H9 (cell line): Measurements from ENCODE around the gene MIGA2. TPM values are rescaled to one million over a fixed set of nuclear protein-coding genes. Genes with fewer than 3 reads are reported as not detected.
"Not testable (repeated sequence)": the region's sequence is repeated elsewhere in the genome, so short reads cannot be mapped to it uniquely, and the experiment has no call there.

ENCODE experiments used
- DNase-seq: peaks from one replicate; pipeline ENCODE4 v3.0.0-alpha.2; 2017
- H2AFZ ChIP-seq: one replicate; pipeline ENCODE4 v1.6.1; 2013; ENCODE audit warnings: mild to moderate bottlenecking, low read length, control low read depth, moderate library complexity
- H2AK5ac ChIP-seq: 2 replicates; pipeline ENCODE4 v1.6.1; 2013; ENCODE audit warnings: low read length, control low read depth, mixed read lengths; ENCODE audit not compliant: insufficient read length
- H2BK120ac ChIP-seq: one replicate; pipeline ENCODE4 v1.6.1; 2013; ENCODE audit warnings: low read depth, mild to moderate bottlenecking, low read length, control low read depth, inconsistent platforms; ENCODE audit not compliant: poor library complexity, severe bottlenecking
- H2BK12ac ChIP-seq: 2 replicates; pipeline ENCODE4 v1.6.1; 2013; ENCODE audit warnings: low read length, control low read depth, mixed read lengths, low read depth; ENCODE audit not compliant: insufficient read length
- H2BK15ac ChIP-seq: 2 replicates; pipeline ENCODE4 v1.6.1; 2013; ENCODE audit warnings: low read depth, low read length, control low read depth
- H2BK20ac ChIP-seq: one replicate; pipeline ENCODE4 v1.6.1; 2013; ENCODE audit warnings: low read depth, mild to moderate bottlenecking, low read length, control low read depth, inconsistent platforms; ENCODE audit not compliant: poor library complexity, severe bottlenecking
- H2BK5ac ChIP-seq: 2 replicates; pipeline ENCODE4 v1.6.1; 2013; ENCODE audit warnings: low read length, control low read depth, mixed read lengths; ENCODE audit not compliant: insufficient read length
- H3K14ac ChIP-seq: 2 replicates; pipeline ENCODE4 v1.6.1; 2013; ENCODE audit warnings: low read length, control low read depth; ENCODE audit not compliant: insufficient read depth
- H3K18ac ChIP-seq: 2 replicates; pipeline ENCODE4 v1.6.1; 2013; ENCODE audit warnings: low read depth, mild to moderate bottlenecking, mixed read lengths, low read length, control low read depth; ENCODE audit not compliant: insufficient read length
- H3K23ac ChIP-seq: 2 replicates; pipeline ENCODE4 v1.6.1; 2013; ENCODE audit warnings: low read length, control low read depth, mixed read lengths, low read depth; ENCODE audit not compliant: insufficient read length
- H3K23me2 ChIP-seq: 2 replicates; pipeline ENCODE4 v1.6.1; 2013; ENCODE audit warnings: low read depth, mild to moderate bottlenecking, mixed read lengths, low read length, control low read depth; ENCODE audit not compliant: insufficient read length, poor library complexity, severe bottlenecking
- H3K27ac ChIP-seq: 2 replicates; pipeline ENCODE4 v1.5.1; 2013; ENCODE audit warnings: low read length, control low read depth, mixed read lengths, low read depth; ENCODE audit not compliant: insufficient read length
- H3K27me3 ChIP-seq: 2 replicates; pipeline ENCODE4 v1.6.1; 2013; ENCODE audit warnings: low read length, control low read depth, inconsistent platforms; ENCODE audit not compliant: insufficient read depth
- H3K4ac ChIP-seq: 2 replicates; pipeline ENCODE4 v1.6.1; 2013; ENCODE audit warnings: low read depth, mild to moderate bottlenecking, control low read depth, inconsistent platforms, low read length, moderate library complexity
- H3K4me1 ChIP-seq: 2 replicates; pipeline ENCODE4 v1.6.1; 2013; ENCODE audit warnings: low read length, control low read depth, inconsistent platforms; ENCODE audit not compliant: insufficient read depth
- H3K4me2 ChIP-seq: 2 replicates; pipeline ENCODE4 v1.6.1; 2013; ENCODE audit warnings: low read length, control low read depth, mixed read lengths; ENCODE audit not compliant: insufficient read length, insufficient read depth
- H3K56ac ChIP-seq: 2 replicates; pipeline ENCODE4 v1.6.1; 2013; ENCODE audit warnings: low read depth, mild to moderate bottlenecking, mixed read lengths, low read length, control low read depth; ENCODE audit not compliant: insufficient read length
- H3K79me1 ChIP-seq: 2 replicates; pipeline ENCODE4 v1.6.1; 2013; ENCODE audit warnings: low read depth, mild to moderate bottlenecking, moderate library complexity, low read length, control low read depth, inconsistent platforms; ENCODE audit not compliant: insufficient read depth, poor library complexity, severe bottlenecking
- H3K79me2 ChIP-seq: 2 replicates; pipeline ENCODE4 v1.6.1; 2013; ENCODE audit warnings: low read length, control low read depth, inconsistent platforms; ENCODE audit not compliant: insufficient read depth
- H3K9ac ChIP-seq: 2 replicates; pipeline ENCODE4 v1.6.1; 2013; ENCODE audit warnings: low read length, control low read depth, mixed read lengths; ENCODE audit not compliant: insufficient read length; ENCODE audit errors: extremely low read depth
- H3K9me3 ChIP-seq: one replicate; pipeline ENCODE4 v1.6.1; 2013; ENCODE audit warnings: low read depth, low read length, inconsistent platforms; ENCODE audit not compliant: control insufficient read depth
- H3T11ph ChIP-seq: one replicate; pipeline ENCODE4 v1.6.1; 2013; ENCODE audit warnings: mild to moderate bottlenecking, low read length, control low read depth, inconsistent platforms
- H4K20me1 ChIP-seq: one replicate; pipeline ENCODE4 v1.6.1; 2013; ENCODE audit not compliant: control insufficient read depth, insufficient read length, insufficient read depth
- H4K5ac ChIP-seq: 2 replicates; pipeline ENCODE4 v1.6.1; 2013; ENCODE audit warnings: low read depth, mild to moderate bottlenecking, mixed read lengths, low read length, control low read depth; ENCODE audit not compliant: insufficient read length
- H4K8ac ChIP-seq: replicated peaks from 2 replicates; pipeline ENCODE4 v1.6.1; 2013; ENCODE audit warnings: low read length, control low read depth, mixed read lengths, low read depth; ENCODE audit not compliant: insufficient read length
- H4K91ac ChIP-seq: 2 replicates; pipeline ENCODE4 v1.6.1; 2013; ENCODE audit warnings: low read depth, mild to moderate bottlenecking, moderate library complexity, mixed read lengths, low read length, control low read depth; ENCODE audit not compliant: insufficient read length
- H3K27ac Mint-ChIP-seq, 3 experiments: 2 replicates in 2 of 3; 3 replicates in 1 of 3; pipeline ENCODE4 v1.8.0; 2020 to 2021; ENCODE audit warnings: mixed read lengths in 3 of 3, mild to moderate bottlenecking in 1 of 3, moderate library complexity in 1 of 3
- H3K27me3 Mint-ChIP-seq: 2 replicates; pipeline ENCODE4 v1.8.0; 2021; ENCODE audit warnings: low read depth, mild to moderate bottlenecking, moderate library complexity, mixed read lengths
- H3K36me3 Mint-ChIP-seq, 3 experiments: 2 replicates in 2 of 3; 3 replicates in 1 of 3; pipeline ENCODE4 v1.8.0; 2020 to 2021; ENCODE audit warnings: low read depth in 3 of 3, mixed read lengths in 3 of 3; ENCODE audit not compliant: insufficient read depth in 1 of 3
- H3K4me1 Mint-ChIP-seq, 2 experiments: 2 replicates each; pipeline ENCODE4 v1.8.0; 2020; ENCODE audit warnings: mixed read lengths in 2 of 2
- H3K4me3 Mint-ChIP-seq, 2 experiments: 2 replicates in 1 of 2; 3 replicates in 1 of 2; pipeline ENCODE4 v1.8.0; 2020 to 2021; ENCODE audit warnings: mild to moderate bottlenecking in 2 of 2, mixed read lengths in 2 of 2, moderate library complexity in 1 of 2
- H3K9me3 Mint-ChIP-seq, 2 experiments: 2 replicates in 1 of 2; 3 replicates in 1 of 2; pipeline ENCODE4 v1.8.0; 2020; ENCODE audit warnings: mild to moderate bottlenecking in 2 of 2, mixed read lengths in 2 of 2, moderate library complexity in 1 of 2
- WGBS: extraction: QIAGEN DNeasy Blood & Tissue Kit; methylation state at CpG from one replicate; pipeline ENCODE4 v1.1.7; 2013; ENCODE audit warnings: missing lambda C conversion rate, low lambda C conversion rate, mixed read lengths; ENCODE audit not compliant: insufficient read length; ENCODE audit errors: extremely low coverage; 5-methylcytosine and 5-hydroxymethylcytosine counted together
- total RNA-seq: library from RNA; stranded (reverse); gene quantifications from 2 replicates; pipeline ENCODE4 v1.2.1, GENCODE V29; 2021
- TF ChIP-seq, protein P1 (sequence below): fragments of 200-600 bp; sonication (generic); conservative IDR thresholded peaks from 3 replicates; pipeline ENCODE4 v1.8.0; 2021; ENCODE audit warnings: antibody characterized with exemption, mild to moderate bottlenecking

The MIGA2 gene
- total RNA-seq, 1 experiment from 2014 or later, result 37.8 TPM

DNA sequence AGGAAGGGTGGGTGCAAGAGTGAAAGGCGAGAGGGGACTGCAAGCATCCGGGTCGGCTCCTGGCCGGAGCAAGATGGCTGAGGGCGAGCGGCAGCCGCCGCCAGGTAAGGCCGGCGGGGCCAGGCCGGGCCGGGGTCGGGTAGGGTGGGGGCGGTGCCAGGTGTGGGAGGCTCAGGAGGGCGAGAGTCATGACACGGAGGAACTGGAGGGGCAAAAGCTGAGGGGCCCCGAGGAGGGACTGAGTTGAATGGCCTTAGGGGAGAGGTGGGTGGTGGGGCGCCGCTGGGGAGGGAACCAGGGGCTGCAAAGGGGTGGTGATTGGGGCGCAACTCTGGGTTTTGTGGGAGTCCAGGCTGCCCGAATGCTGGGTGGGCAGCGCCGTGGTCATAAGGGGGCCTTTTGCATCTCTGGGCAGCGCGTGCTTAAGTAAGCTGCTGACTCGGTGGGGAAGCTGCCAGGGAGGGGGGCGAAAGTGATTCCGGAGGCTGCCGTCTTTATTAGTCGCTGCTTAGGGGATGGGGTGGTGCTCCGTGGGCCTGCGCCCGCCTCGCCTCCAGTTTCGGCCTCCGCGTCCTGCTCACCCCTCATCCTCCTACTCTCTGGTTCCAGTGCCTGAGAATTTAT is 75.2 kb downstream of the MIGA2 start:
- Histone ChIP-seq H4K5ac (no peak overlapping the region), H2BK12ac (no peak overlapping the region), H3K27me3 (no peaks in the 10 kb centered on the region; the same call in 1 of the 2 replicates), H3K18ac (peak overlapping the region; percentile 85), H3K4me1 (no peaks in the 10 kb centered on the region), H3K9me3 (no peaks in the 10 kb centered on the region), H3K4me2 (peak overlapping the region; percentile 85), H3T11ph (no peak overlapping the region), H2BK120ac (no peak overlapping the region), H3K79me1 (no peaks in the 10 kb centered on the region), H3K14ac (peak overlapping the region; percentile 86), H3K56ac (no peak overlapping the region), H3K27ac (no peak overlapping the region), H3K23ac (no peak overlapping the region), H2BK20ac (no peak overlapping the region), H3K23me2 (peaks cover 12% of the 10 kb centered on the region), H2AK5ac (no peak overlapping the region), H3K79me2 (peaks cover 4% of the 10 kb centered on the region; the same call in 1 of the 2 replicates), H3K9ac (peak overlapping the region; percentile 82), H4K8ac (no peak overlapping the region), H4K20me1 (no peaks in the 10 kb centered on the region), H3K4ac (no peak overlapping the region), H2BK15ac (no peak overlapping the region), H4K91ac (no peak overlapping the region), H2AFZ (no peak overlapping the region), H2BK5ac (no peak overlapping the region)
- H3K9me3 Mint-ChIP-seq, result no peaks in the 10 kb centered on the region
- peaks cover 25% of the 10 kb centered on the region for H3K27me3 Mint-ChIP-seq
- H3K4me3 Mint-ChIP-seq, result peak overlapping the region; percentile 94 to 98
- H3K4me1 Mint-ChIP-seq, result peaks cover 12 to 21% of the 10 kb centered on the region in 2 experiments
- peak overlapping the region; percentile 97 to 99 (median 98); a peak in 6 of 7 replicates for H3K27ac Mint-ChIP-seq
- peak; percentile 51 for DNase-seq
- TF ChIP-seq, protein P1, sequence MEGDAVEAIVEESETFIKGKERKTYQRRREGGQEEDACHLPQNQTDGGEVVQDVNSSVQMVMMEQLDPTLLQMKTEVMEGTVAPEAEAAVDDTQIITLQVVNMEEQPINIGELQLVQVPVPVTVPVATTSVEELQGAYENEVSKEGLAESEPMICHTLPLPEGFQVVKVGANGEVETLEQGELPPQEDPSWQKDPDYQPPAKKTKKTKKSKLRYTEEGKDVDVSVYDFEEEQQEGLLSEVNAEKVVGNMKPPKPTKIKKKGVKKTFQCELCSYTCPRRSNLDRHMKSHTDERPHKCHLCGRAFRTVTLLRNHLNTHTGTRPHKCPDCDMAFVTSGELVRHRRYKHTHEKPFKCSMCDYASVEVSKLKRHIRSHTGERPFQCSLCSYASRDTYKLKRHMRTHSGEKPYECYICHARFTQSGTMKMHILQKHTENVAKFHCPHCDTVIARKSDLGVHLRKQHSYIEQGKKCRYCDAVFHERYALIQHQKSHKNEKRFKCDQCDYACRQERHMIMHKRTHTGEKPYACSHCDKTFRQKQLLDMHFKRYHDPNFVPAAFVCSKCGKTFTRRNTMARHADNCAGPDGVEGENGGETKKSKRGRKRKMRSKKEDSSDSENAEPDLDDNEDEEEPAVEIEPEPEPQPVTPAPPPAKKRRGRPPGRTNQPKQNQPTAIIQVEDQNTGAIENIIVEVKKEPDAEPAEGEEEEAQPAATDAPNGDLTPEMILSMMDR, result no peak
- no CpG with 5 or more reads among the region's 37 CpGs for whole genome bisulfite sequencing
- H3K36me3 Mint-ChIP-seq, result peaks cover 0 to 4% (median 0%) of the 10 kb centered on the region in 3 experiments; a peak in 1 of 7 replicates

DNA sequence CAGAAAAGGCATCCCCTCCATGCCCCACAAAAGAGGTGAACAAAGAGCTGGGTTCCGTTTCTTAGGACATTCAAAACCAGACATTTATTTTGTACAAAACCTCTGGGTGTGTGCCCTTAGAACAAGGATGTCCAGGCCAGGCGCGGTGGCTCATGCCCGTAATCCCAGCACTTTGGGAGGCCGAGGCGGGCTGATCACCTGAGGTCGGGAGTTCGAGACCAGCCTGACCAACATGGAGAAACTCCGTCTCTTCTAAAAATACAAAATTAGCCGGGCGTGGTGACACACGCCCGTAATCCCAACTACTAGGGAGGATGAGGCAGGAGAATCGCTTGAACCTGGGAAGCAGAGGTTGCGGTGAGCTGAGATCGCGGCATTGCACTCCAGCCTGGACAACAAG is 76.1 kb downstream of the MIGA2 start:
- H3K9ac ChIP-seq, result peak overlapping the region; percentile 82
- H2BK15ac ChIP-seq, H3K27me3 ChIP-seq, H2BK5ac ChIP-seq, H3K14ac ChIP-seq, H3K18ac ChIP-seq, H3T11ph ChIP-seq, H3K36me3 Mint-ChIP-seq, H4K5ac ChIP-seq, H3K23ac ChIP-seq, H3K4ac ChIP-seq, H2BK20ac ChIP-seq, H3K56ac ChIP-seq, H2BK12ac ChIP-seq, H2BK120ac ChIP-seq, H3K79me2 ChIP-seq, H2AFZ ChIP-seq, H2AK5ac ChIP-seq, H4K91ac ChIP-seq, H3K9me3 ChIP-seq, H3K9me3 Mint-ChIP-seq, H4K8ac ChIP-seq, H3K4me1 ChIP-seq, DNase-seq, H3K27ac ChIP-seq, H4K20me1 ChIP-seq, H3K79me1 ChIP-seq: not testable (repeated sequence)
- peaks cover 12% of the 10 kb centered on the region for H3K23me2 ChIP-seq
- Mint-ChIP-seq H3K4me1 (peaks cover 12 to 21% of the 10 kb centered on the region in 2 experiments), H3K27me3 (peaks cover 20% of the 10 kb centered on the region), H3K4me3 (peak overlapping the region; percentile 94 to 98), H3K27ac (peak overlapping the region in 2 of 3 experiments; percentile 97 to 98; a peak in 2 of 7 replicates)
- WGBS, result no CpG with 5 or more reads among the region's 17 CpGs
- H3K4me2 ChIP-seq, result peak overlapping the region; percentile 85
